Loucy (cell line): ENCODE data around the gene SPCS2.

Source experiments
- EZH2phosphoT487 ChIP-seq: fragments of 200-600 bp; IDR thresholded peaks from 2 replicates; pipeline ENCODE4 v1.6.1; 2018; ENCODE audit warnings: antibody characterized with exemption, mild to moderate bottlenecking, moderate library complexity, borderline replicate concordance
- TF ChIP-seq, protein P1 (sequence below): fragments of 200-600 bp; sonication (generic); conservative IDR thresholded peaks from 2 replicates; pipeline ENCODE4 v1.5.1; 2014; ENCODE audit warnings: mild to moderate bottlenecking, antibody characterized with exemption, low read length

DNA sequence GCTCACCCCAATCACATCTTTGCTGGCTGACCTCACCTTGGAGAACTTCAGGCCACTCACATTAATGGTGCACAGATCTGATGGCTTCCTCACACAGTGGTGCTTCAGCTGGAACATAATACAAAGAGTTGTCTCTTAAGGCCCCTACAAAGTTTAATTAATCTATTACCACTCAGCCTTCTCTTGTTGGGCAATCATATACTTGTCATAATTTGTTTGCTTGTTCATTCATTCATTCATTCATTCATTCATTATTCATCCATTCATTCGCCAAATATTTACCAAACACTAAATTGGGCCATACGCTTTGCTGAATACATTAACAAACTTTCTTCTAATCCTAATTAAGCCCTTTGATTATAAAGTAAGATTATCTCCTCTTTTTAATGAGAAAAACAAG is 15.3 kb upstream of the SPCS2 start:
- TF ChIP-seq, protein P1, sequence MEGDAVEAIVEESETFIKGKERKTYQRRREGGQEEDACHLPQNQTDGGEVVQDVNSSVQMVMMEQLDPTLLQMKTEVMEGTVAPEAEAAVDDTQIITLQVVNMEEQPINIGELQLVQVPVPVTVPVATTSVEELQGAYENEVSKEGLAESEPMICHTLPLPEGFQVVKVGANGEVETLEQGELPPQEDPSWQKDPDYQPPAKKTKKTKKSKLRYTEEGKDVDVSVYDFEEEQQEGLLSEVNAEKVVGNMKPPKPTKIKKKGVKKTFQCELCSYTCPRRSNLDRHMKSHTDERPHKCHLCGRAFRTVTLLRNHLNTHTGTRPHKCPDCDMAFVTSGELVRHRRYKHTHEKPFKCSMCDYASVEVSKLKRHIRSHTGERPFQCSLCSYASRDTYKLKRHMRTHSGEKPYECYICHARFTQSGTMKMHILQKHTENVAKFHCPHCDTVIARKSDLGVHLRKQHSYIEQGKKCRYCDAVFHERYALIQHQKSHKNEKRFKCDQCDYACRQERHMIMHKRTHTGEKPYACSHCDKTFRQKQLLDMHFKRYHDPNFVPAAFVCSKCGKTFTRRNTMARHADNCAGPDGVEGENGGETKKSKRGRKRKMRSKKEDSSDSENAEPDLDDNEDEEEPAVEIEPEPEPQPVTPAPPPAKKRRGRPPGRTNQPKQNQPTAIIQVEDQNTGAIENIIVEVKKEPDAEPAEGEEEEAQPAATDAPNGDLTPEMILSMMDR, result no peak
- no peak for TF ChIP-seq EZH2phosphoT487
